Caco-2 (cell line): ENCODE results near the gene GPR155. TPM values are rescaled to one million over a fixed set of nuclear protein-coding genes. Genes with fewer than 3 reads are reported as not detected.

Source experiments
- BruUV-seq: library from RNA; stranded (reverse); fragments of 400-500 nt; replicated peaks from 2 replicates; lab custom pipeline; 2021; lab: Mats Ljungman, UMichigan
- CTCF ChIA-PET: fragments of 300-600 bp; sonication (Branson Sonifier 250); formaldehyde crosslinking; loops from one replicate; lab custom pipeline; 2022; ENCODE audit warnings: antibody characterized with exemption; lab: Charles Lee
- POLR2A ChIA-PET: fragments of 300-600 bp; sonication (Branson Sonifier 250); formaldehyde crosslinking; loops from one replicate; lab custom pipeline; 2022; ENCODE audit warnings: antibody characterized with exemption; lab: Charles Lee
- DNase-seq, 2 experiments: peaks; one replicate each; pipeline versions ENCODE4 v3.0.0 to v3.0.0-alpha.2; 2020 to 2022
- H3K27me3 ChIP-seq: replicated peaks from 2 replicates; pipeline ENCODE4 v1.6.0; 2011; ENCODE audit warnings: low read length; ENCODE audit not compliant: control insufficient read depth, insufficient read depth
- H3K36me3 ChIP-seq: 2 replicates; pipeline ENCODE4 v1.5.1; 2011; ENCODE audit warnings: low read length; ENCODE audit not compliant: control insufficient read depth, insufficient read depth
- H3K4me1 ChIP-seq: fragments of 250-450 bp; sonication (Bioruptor Pico); 2 replicates; pipeline ENCODE4 v1.5.1; 2020; ENCODE audit warnings: mild to moderate bottlenecking
- H3K4me3 ChIP-seq: 2 replicates; pipeline ENCODE4 v1.5.1; 2011; ENCODE audit warnings: low read depth, mild to moderate bottlenecking, control low read depth, low read length
- H3K9me3 ChIP-seq: fragments of 250-450 bp; sonication (Bioruptor Pico); 2 replicates; pipeline ENCODE4 v1.5.1; 2020; ENCODE audit warnings: mild to moderate bottlenecking, moderate library complexity
- H3K27ac Mint-ChIP-seq: one replicate; pipeline ENCODE4 v1.8.0; 2022; ENCODE audit warnings: mixed read lengths; ENCODE audit not compliant: unreplicated experiment
- H3K27me3 Mint-ChIP-seq: one replicate; pipeline ENCODE4 v1.8.0; 2022; ENCODE audit warnings: mixed read lengths; ENCODE audit not compliant: insufficient read depth, unreplicated experiment
- H3K36me3 Mint-ChIP-seq: one replicate; pipeline ENCODE4 v1.8.0; 2022; ENCODE audit warnings: mild to moderate bottlenecking, mixed read lengths; ENCODE audit not compliant: insufficient read depth, unreplicated experiment
- H3K4me1 Mint-ChIP-seq: one replicate; pipeline ENCODE4 v1.8.0; 2022; ENCODE audit warnings: low read depth, mixed read lengths; ENCODE audit not compliant: unreplicated experiment
- H3K4me3 Mint-ChIP-seq: one replicate; pipeline ENCODE4 v1.8.0; 2022; ENCODE audit warnings: mild to moderate bottlenecking, moderate library complexity, mixed read lengths; ENCODE audit not compliant: unreplicated experiment
- H3K9me3 Mint-ChIP-seq: one replicate; pipeline ENCODE4 v1.8.0; 2022; ENCODE audit warnings: mixed read lengths; ENCODE audit not compliant: unreplicated experiment
- CTCF ChIP-seq, 2 experiments: fragments of 200-600 bp in 1 of 2; IDR thresholded peaks; 1 replicate in 1 of 2; 2 replicates in 1 of 2; pipeline versions ENCODE4 v1.5.1 to v1.8.0; 2011 to 2022; ENCODE audit warnings: antibody characterized with exemption in 1 of 2, control low read depth in 1 of 2, inconsistent platforms in 1 of 2, low read depth in 1 of 2, low read length in 1 of 2, mild to moderate bottlenecking in 1 of 2, moderate library complexity in 1 of 2; ENCODE audit not compliant: insufficient read depth in 1 of 2, severe bottlenecking in 1 of 2, unreplicated experiment in 1 of 2
- intact Hi-C: fragments of 100-400 bp; cut with micrococcal nuclease; formaldehyde crosslinking; loops from one replicate; pipeline ENCODE4 v1.10.0; 2022; ENCODE audit not compliant: unreplicated experiment
- total RNA-seq: library from RNA; stranded (reverse); gene quantifications from 2 replicates; pipeline ENCODE4 v1.2.3, GENCODE V29; 2022

Gene GPR155
- total RNA-seq, 1 experiment from 2014 or later = 1.0 TPM

GRCh38 chr2:174535083-174535482, 48.3 kb upstream of the GPR155 start:
- BruUV-seq = no TSS peak
- no peaks in the 10 kb centered on the region for H3K27me3 Mint-ChIP-seq

GRCh38 chr2:174529916-174530315, 43.1 kb upstream of the GPR155 start:
- H3K9me3 ChIP-seq = no peaks in the 10 kb centered on the region
- TF ChIP-seq CTCF (IDR thresholded peaks at IDR 0.05; ENCODE audit: insufficient read depth in 1 of 2, low read depth in 1 of 2, low read length in 1 of 2, severe bottlenecking in 1 of 2, unreplicated experiment in 1 of 2) = no peak
- Mint-ChIP-seq H3K4me3 (no peak overlapping the region), H3K27ac (no peak overlapping the region), H3K4me1 (peaks cover 4% of the 10 kb centered on the region), H3K9me3 (peaks cover 16% of the 10 kb centered on the region), H3K27me3 (no peaks in the 10 kb centered on the region), H3K36me3 (no peaks in the 10 kb centered on the region)
- H3K4me3 ChIP-seq = no peak overlapping the region
- H3K36me3 ChIP-seq = no peaks in the 10 kb centered on the region
- ChIA-PET CTCF (no interaction called here), POLR2A (no interaction called here)
- BruUV-seq = no TSS peak
- no peaks in the 10 kb centered on the region for H3K27me3 ChIP-seq
- DNase-seq = no peak
- intact Hi-C loops = no loop called here
- H3K4me1 ChIP-seq = no peaks in the 10 kb centered on the region

More at GRCh38 chr2:174535083-174535482, 48.3 kb upstream of the GPR155 start:
- Histone ChIP-seq H3K36me3 (no peaks in the 10 kb centered on the region), H3K4me1 (0 out of 2 replicates have a peak, but pooled peaks cover 8% of the 10 kb centered on the region), H3K27me3 (no peaks in the 10 kb centered on the region), H3K9me3 (no peaks in the 10 kb centered on the region), H3K4me3 (no peak overlapping the region)
- no peak for TF ChIP-seq CTCF (IDR thresholded peaks at IDR 0.05; ENCODE audit: insufficient read depth in 1 of 2, low read depth in 1 of 2, low read length in 1 of 2, severe bottlenecking in 1 of 2, unreplicated experiment in 1 of 2)
- Mint-ChIP-seq H3K4me1 (peaks cover 13% of the 10 kb centered on the region), H3K9me3 (no peaks in the 10 kb centered on the region), H3K27ac (no peak overlapping the region), H3K36me3 (no peaks in the 10 kb centered on the region), H3K4me3 (no peak overlapping the region)
- DNase-seq = no peak
- CTCF ChIA-PET = interaction anchor here (1.3 kb wide), 1 partner anchor 12 kb away, joined by 4 read pairs; no protein-coding TSS in a partner anchor
- POLR2A ChIA-PET = no interaction called here
- intact Hi-C loops = no loop called here

- Histone ChIP-seq H3K36me3 (no peaks in the 10 kb centered on the region), H3K4me1 (no peaks in the 10 kb centered on the region), H3K9me3 (no peaks in the 10 kb centered on the region), H3K4me3 (no peak overlapping the region), H3K27me3 (no peaks in the 10 kb centered on the region)
- Mint-ChIP-seq H3K9me3 (peaks cover 29% of the 10 kb centered on the region), H3K36me3 (no peaks in the 10 kb centered on the region), H3K27me3 (peaks cover 4% of the 10 kb centered on the region), H3K27ac (no peak overlapping the region), H3K4me3 (no peak overlapping the region), H3K4me1 (no peaks in the 10 kb centered on the region)
- intact Hi-C loops = no loop called here
- ChIA-PET POLR2A (no interaction called here), CTCF (no interaction called here)
- TF ChIP-seq CTCF (IDR thresholded peaks at IDR 0.05; ENCODE audit: insufficient read depth in 1 of 2, low read depth in 1 of 2, low read length in 1 of 2, severe bottlenecking in 1 of 2, unreplicated experiment in 1 of 2) = no peak
- DNase-seq = no peak
- BruUV-seq = no TSS peak
These were observed 41.1 kb upstream of the GPR155 start for GRCh38 chr2:174527959-174528358.
